Right renal cortex interstitium (tissue), 3 donors: ENCODE measurements around the gene NPEPPS. TPM values are rescaled to one million over a fixed set of nuclear protein-coding genes. Genes with fewer than 3 reads are reported as not detected.

Source experiments
- DNase-seq, 3 donors: peaks; one replicate each; pipeline ENCODE4 v3.0.0-alpha.2; 2013; ENCODE audit warnings: low read depth in 3 of 3, low spot score in 2 of 3
- polyA plus RNA-seq, 3 donors: library from polyadenylated mRNA; unstranded; fragments of 120-200 nt; gene quantifications; one replicate each; pipeline ENCODE4 v1.2.1, GENCODE V29; 2013; ENCODE audit not compliant: insufficient read length in 3 of 3

Gene NPEPPS
- polyA plus RNA-seq, 3 donors: 137 to 150 (median 138) TPM

- DNase-seq: no peak
These were observed 129.2 kb downstream of the NPEPPS start for GRCh38 chr17:47660064-47660492.

GRCh38 chr17:47663912-47664623, 133.2 kb downstream of the NPEPPS start:
- DNase-seq: peak; percentile 31 to 52 (median 41)

- DNase-seq: no peak
These were observed 133.7 kb downstream of the NPEPPS start for GRCh38 chr17:47664624-47664941.

GRCh38 chr17:47665655-47666054, 134.7 kb downstream of the NPEPPS start:
- DNase-seq: no peak

- DNase-seq: no peak
These were observed 138.2 kb downstream of the NPEPPS start for GRCh38 chr17:47669081-47669480.

GRCh38 chr17:47670064-47670463, 139.2 kb downstream of the NPEPPS start:
- DNase-seq: no peak

Other genes with a start within 250 kb of the NPEPPS start
- gene EFCAB13, start 207.2 kb upstream of the NPEPPS start, polyA plus RNA-seq: 1 to 10 TPM; 3.2 to 6.5 (median 4.6) TPM
- 100 to 1,000 TPM; 264 to 297 (median 270) TPM for gene KPNB1, start 118.8 kb downstream of the NPEPPS start, polyA plus RNA-seq
- gene TBKBP1, start 163.1 kb downstream of the NPEPPS start, polyA plus RNA-seq: 10 to 100 TPM; 20.0 to 22.5 (median 22.0) TPM
- under 1 TPM; 0.10 to 0.17 (median 0.13) TPM for gene TBX21, start 202.1 kb downstream of the NPEPPS start, polyA plus RNA-seq